Activated naive CD8-positive, alpha-beta T cell treated with anti-CD3 and anti-CD28 coated beads, Interleukin-2, amount 50 U/mL, for 24 hours (primary cell): ENCODE data around the gene CSF1R.

ENCODE experiments used
- ATAC-seq: fragments of 150-1000 bp; cut with Tn5 transposase; one replicate; pipeline ENCODE4 v1.10.0; 2021
- DNase-seq: peaks from one replicate; pipeline ENCODE4 v3.0.0; 2021
- H3K27ac Mint-ChIP-seq: one replicate; pipeline ENCODE4 v1.8.0; 2021; ENCODE audit warnings: mild to moderate bottlenecking, mixed read lengths
- H3K27me3 Mint-ChIP-seq: one replicate; pipeline ENCODE4 v1.8.0; 2021; ENCODE audit warnings: mixed read lengths
- H3K36me3 Mint-ChIP-seq: one replicate; pipeline ENCODE4 v1.8.0; 2021; ENCODE audit warnings: low read depth, mixed read lengths
- H3K4me1 Mint-ChIP-seq: one replicate; pipeline ENCODE4 v1.8.0; 2021; ENCODE audit warnings: mixed read lengths
- H3K4me3 Mint-ChIP-seq: one replicate; pipeline ENCODE4 v1.8.0; 2021; ENCODE audit warnings: mild to moderate bottlenecking, moderate library complexity, mixed read lengths
- H3K9me3 Mint-ChIP-seq: one replicate; pipeline ENCODE4 v1.8.0; 2021; ENCODE audit warnings: mixed read lengths

Gene CSF1R

DNA sequence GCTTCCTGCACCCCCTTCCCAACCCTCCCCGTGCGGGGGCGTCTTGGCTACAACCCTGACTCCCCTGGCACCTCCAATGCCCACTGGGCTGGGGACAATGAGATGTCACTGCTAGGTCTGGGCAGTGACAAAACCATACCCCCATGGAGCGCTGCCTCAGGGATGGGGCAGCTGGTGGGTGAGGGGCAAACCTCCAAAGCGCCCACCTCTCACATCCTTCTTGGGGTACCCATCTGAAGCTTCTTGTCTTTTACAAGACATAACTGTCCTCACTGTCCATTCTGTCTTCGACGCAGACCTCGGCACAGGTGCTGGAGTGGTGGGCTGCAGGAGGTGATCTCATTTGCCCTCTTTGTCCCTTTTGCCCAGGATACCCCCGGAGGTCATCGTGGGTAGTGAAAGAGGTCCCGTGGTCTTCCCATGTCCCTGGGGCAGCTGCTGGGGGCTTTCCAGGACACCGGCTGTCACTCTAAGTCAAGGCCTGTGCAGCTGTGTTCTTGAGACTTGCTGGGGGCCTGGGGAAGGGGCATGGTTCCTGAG, 27.8 kb upstream of the CSF1R start:
- no peaks in the 10 kb centered on the region for H3K27me3 Mint-ChIP-seq
- no peaks in the 10 kb centered on the region for H3K9me3 Mint-ChIP-seq
- no peaks in the 10 kb centered on the region for H3K36me3 Mint-ChIP-seq
- no peak overlapping the region for H3K27ac Mint-ChIP-seq
- ATAC-seq, result no peak
- no peak for DNase-seq
- H3K4me3 Mint-ChIP-seq, result no peak overlapping the region
- no peaks in the 10 kb centered on the region for H3K4me1 Mint-ChIP-seq

DNA sequence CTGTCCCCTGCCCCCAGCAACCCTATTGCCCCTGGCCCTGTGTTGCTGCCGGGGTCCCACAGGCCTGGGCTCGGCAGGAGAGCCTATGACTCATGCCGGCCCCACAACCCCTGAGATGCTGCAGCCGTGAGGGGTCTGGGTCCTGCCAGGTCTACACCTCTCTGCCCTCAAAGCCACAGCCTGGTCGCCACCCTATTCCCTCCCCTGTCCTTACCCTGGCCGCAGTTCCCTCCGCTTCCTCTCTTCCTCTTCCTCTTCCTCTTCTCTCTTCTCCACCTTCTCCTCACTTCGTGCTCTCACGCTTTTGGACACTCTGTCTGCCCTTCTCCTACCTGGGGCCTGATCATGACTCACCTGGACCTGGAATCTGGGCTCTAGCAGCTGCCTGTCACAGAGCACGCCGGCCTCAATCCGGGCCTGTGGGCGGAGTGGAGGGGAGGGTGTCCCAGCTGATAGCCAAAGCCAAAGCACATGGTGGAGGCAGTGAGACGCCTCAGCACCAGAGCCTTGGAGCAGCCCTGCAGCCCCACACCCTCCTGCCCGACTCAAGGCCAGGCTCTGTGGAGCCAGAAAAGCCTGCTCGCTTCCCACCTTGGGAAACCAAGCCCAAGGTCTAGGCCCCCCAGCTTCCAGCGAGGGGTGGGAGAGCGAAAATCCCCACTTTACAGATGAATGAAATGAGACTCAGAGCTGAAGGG, 26.8 kb upstream of the CSF1R start:
- no peak for DNase-seq
- no peak overlapping the region for H3K27ac Mint-ChIP-seq
- H3K9me3 Mint-ChIP-seq, result no peaks in the 10 kb centered on the region
- ATAC-seq, result no peak
- no peaks in the 10 kb centered on the region for H3K36me3 Mint-ChIP-seq
- no peak overlapping the region for H3K4me3 Mint-ChIP-seq
- no peaks in the 10 kb centered on the region for H3K4me1 Mint-ChIP-seq
- no peaks in the 10 kb centered on the region for H3K27me3 Mint-ChIP-seq

DNA sequence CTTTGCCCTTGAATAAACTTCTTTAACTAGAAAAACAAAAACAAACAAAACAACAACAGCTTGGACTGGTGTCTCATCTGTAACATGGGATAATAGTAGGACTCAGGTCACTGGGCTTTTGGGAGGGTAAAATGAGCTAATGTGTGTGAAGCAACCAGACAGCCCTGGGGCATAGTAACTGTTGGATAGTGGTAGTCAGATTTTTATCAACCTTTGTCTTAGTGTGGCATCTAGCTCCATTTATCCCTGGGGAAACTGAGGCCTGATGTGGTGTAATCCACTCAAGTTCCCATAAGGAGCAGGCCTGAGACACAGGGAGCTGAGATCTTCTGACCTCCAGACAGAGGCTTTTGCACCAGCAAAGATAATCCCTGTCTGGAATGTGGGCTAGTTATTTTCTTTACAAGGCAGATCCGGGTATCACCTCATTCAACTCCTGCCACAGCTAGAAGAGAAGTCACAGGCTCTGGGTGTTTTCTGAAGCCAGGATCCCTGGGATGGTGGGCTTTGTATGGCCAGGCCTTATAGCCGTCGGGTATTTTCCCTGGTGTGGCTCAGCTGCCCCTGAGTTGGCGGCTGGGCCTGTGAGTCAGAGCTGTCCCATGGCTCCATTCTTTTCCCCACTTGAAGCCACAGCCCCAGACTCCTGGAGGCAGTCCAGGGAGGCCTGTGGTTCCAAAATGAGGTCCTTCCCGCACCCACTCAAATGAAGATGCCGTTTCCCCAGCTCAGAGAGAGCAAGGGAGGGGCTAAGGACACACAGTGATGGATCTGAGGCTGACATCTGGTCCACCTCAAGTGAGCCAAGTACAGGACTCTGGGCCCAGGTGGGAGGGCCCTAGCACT, 26.1 kb upstream of the CSF1R start:
- no peaks in the 10 kb centered on the region for H3K9me3 Mint-ChIP-seq
- no peak overlapping the region for H3K4me3 Mint-ChIP-seq
- no peaks in the 10 kb centered on the region for H3K36me3 Mint-ChIP-seq
- ATAC-seq, result no peak
- DNase-seq, result no peak
- H3K4me1 Mint-ChIP-seq, result no peaks in the 10 kb centered on the region
- H3K27ac Mint-ChIP-seq, result no peak overlapping the region
- H3K27me3 Mint-ChIP-seq, result no peaks in the 10 kb centered on the region

- H3K9me3 Mint-ChIP-seq, result no peaks in the 10 kb centered on the region
- H3K36me3 Mint-ChIP-seq, result no peaks in the 10 kb centered on the region
- H3K4me3 Mint-ChIP-seq, result no peak overlapping the region
- no peak for DNase-seq
- H3K27me3 Mint-ChIP-seq, result no peaks in the 10 kb centered on the region
- H3K4me1 Mint-ChIP-seq, result no peaks in the 10 kb centered on the region
- H3K27ac Mint-ChIP-seq, result no peak overlapping the region
- ATAC-seq, result no peak
These were observed 24.8 kb upstream of the CSF1R start for GRCh38 chr5:150111122-150111521.

- Mint-ChIP-seq H3K9me3 (no peaks in the 10 kb centered on the region), H3K4me1 (no peaks in the 10 kb centered on the region), H3K27ac (no peak overlapping the region), H3K36me3 (no peaks in the 10 kb centered on the region), H3K4me3 (no peak overlapping the region), H3K27me3 (no peaks in the 10 kb centered on the region)
- DNase-seq (no peak), ATAC-seq (no peak)
These were observed 23.6 kb upstream of the CSF1R start for GRCh38 chr5:150109921-150110320.

GRCh38 chr5:150108711-150109514, 22.6 kb upstream of the CSF1R start:
- H3K27ac Mint-ChIP-seq, result no peak overlapping the region
- no peaks in the 10 kb centered on the region for H3K36me3 Mint-ChIP-seq
- DNase-seq (no peak), ATAC-seq (no peak)
- no peaks in the 10 kb centered on the region for H3K27me3 Mint-ChIP-seq
- no peaks in the 10 kb centered on the region for H3K4me1 Mint-ChIP-seq
- H3K4me3 Mint-ChIP-seq, result no peak overlapping the region
- H3K9me3 Mint-ChIP-seq, result no peaks in the 10 kb centered on the region

- H3K27ac Mint-ChIP-seq, result no peak overlapping the region
- no peaks in the 10 kb centered on the region for H3K36me3 Mint-ChIP-seq
- ATAC-seq, result no peak
- no peak overlapping the region for H3K4me3 Mint-ChIP-seq
- no peaks in the 10 kb centered on the region for H3K4me1 Mint-ChIP-seq
- H3K27me3 Mint-ChIP-seq, result no peaks in the 10 kb centered on the region
- no peaks in the 10 kb centered on the region for H3K9me3 Mint-ChIP-seq
- no peak for DNase-seq
These were observed 21.6 kb upstream of the CSF1R start for GRCh38 chr5:150107909-150108447.

GRCh38 chr5:150106674-150107426, 20.5 kb upstream of the CSF1R start:
- Mint-ChIP-seq H3K27ac (no peak overlapping the region), H3K4me1 (no peaks in the 10 kb centered on the region), H3K9me3 (no peaks in the 10 kb centered on the region), H3K4me3 (no peak overlapping the region), H3K36me3 (no peaks in the 10 kb centered on the region), H3K27me3 (no peaks in the 10 kb centered on the region)
- DNase-seq, result no peak
- ATAC-seq, result no peak

- H3K4me3 Mint-ChIP-seq, result no peak overlapping the region
- DNase-seq (no peak), ATAC-seq (no peak)
- no peaks in the 10 kb centered on the region for H3K36me3 Mint-ChIP-seq
- no peak overlapping the region for H3K27ac Mint-ChIP-seq
- H3K27me3 Mint-ChIP-seq, result no peaks in the 10 kb centered on the region
- H3K4me1 Mint-ChIP-seq, result no peaks in the 10 kb centered on the region
- H3K9me3 Mint-ChIP-seq, result no peaks in the 10 kb centered on the region
These were observed 19.7 kb upstream of the CSF1R start for GRCh38 chr5:150105928-150106615.

DNA sequence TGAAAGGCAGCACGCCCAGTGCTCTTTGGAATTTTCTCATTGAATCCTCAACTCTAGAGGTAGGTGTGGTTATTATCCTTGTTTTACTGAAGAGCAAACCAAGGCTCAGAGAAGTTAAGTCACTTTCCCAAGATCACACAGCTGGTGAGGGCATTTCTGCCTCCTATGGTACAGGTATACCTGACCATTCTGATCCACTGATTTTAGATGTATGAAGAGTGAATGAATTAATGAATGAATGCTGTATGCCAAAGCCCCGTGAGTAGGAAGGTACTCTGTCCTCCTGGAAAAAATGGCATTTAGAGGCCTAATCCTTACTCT, 18.2 kb upstream of the CSF1R start:
- Mint-ChIP-seq H3K27ac (no peak overlapping the region), H3K4me3 (no peak overlapping the region), H3K4me1 (no peaks in the 10 kb centered on the region), H3K36me3 (no peaks in the 10 kb centered on the region), H3K9me3 (no peaks in the 10 kb centered on the region), H3K27me3 (peaks cover 3% of the 10 kb centered on the region)
- DNase-seq (no peak), ATAC-seq (no peak)

DNA sequence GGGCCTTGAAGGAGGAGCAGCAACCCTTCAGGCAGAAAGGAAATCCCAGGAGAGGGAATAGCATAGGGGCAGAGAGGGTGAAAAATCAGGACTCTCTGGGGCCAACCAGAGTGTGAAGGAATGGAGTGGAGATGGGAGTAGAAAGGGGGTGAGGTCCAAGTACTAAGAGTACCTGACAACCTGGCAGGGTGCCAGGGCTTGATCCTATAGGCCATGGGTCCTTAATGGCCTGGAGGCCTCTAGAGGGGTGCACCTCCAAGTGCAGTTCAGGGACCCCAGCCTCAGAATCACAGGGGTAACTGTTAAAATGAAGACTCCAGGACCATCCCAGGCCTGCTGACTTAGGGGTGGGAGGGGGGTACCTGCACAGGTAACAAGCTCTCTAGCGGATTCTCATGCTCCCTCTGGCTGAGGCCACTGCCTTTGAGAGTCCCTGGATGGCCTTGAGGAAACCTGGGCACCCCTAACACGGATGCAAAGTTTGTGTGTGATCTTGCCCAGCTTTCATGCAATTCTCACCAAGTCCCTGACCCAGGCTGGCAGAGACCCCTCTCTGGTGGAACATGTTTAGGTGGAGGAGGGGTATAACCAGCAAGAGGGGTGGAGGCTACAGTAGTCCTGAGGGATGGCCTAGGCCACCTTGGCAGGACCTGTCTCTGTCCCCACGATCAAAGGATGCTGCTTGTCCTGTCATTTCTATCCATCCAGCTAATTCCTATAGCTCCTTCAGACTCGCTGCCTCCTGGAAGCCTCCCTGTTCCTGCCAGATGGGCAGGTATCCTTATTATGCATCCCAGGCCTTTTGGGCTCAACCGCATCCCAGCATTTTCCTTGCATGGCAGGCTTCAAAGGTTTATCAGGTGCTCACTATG, 17.6 kb upstream of the CSF1R start:
- Mint-ChIP-seq H3K4me3 (no peak overlapping the region), H3K27ac (no peak overlapping the region)

DNA sequence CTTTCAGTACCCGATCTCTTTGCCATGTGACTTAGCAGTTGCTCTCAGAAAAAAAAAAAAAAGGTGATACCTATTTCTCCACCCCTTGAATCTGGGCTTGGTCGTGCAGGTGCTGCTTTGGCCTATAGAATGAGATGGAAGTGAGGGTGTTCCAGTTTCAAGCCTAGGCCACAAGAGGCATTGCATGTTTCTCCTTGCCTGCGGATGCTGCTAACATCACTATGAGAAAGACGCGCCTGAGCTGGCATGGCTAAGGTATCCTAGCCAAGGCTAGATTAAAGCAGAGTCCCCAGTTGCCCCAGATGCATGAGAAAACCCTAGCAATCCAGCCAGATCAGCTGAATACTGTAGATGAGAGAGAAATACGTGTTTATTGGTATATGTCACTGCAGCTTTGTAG, 14.7 kb upstream of the CSF1R start:
- Mint-ChIP-seq H3K36me3 (no peaks in the 10 kb centered on the region), H3K27me3 (peaks cover 5% of the 10 kb centered on the region), H3K9me3 (no peaks in the 10 kb centered on the region), H3K4me3 (no peak overlapping the region), H3K27ac (no peak overlapping the region), H3K4me1 (no peaks in the 10 kb centered on the region)
- DNase-seq, result no peak
- no peak for ATAC-seq

More for the DNA sequence above, 17.6 kb upstream of the CSF1R start:
- Mint-ChIP-seq H3K4me1 (no peaks in the 10 kb centered on the region), H3K9me3 (no peaks in the 10 kb centered on the region), H3K27me3 (peaks cover 3% of the 10 kb centered on the region), H3K36me3 (no peaks in the 10 kb centered on the region)
- ATAC-seq (no peak), DNase-seq (no peak)

DNA sequence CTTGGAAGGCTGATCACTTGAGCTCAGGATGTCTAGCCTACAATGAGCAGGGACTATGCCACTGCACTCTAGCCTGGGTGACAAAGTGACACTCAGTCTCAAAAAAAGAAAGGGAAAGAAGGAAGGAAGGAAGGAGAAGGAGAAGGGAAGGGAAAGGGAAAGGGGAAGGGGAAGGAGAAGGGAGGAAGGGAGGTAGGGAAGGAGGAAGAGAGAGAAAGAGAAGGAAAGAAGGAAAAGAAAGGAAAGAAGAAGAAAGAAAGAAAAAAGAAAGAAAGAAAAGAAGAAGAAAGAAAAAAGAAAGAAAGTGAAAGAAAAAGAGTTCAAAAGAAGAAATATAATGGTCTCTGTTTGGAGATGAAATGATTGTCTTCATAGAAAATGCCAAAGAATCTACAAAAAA, 10.8 kb upstream of the CSF1R start:
- no peak overlapping the region for H3K27ac Mint-ChIP-seq
- DNase-seq (no peak), ATAC-seq (no peak)
- no peaks in the 10 kb centered on the region for H3K36me3 Mint-ChIP-seq
- H3K4me1 Mint-ChIP-seq, result peaks cover 3% of the 10 kb centered on the region
- no peak overlapping the region for H3K4me3 Mint-ChIP-seq
- H3K9me3 Mint-ChIP-seq, result no peaks in the 10 kb centered on the region
- peaks cover 20% of the 10 kb centered on the region for H3K27me3 Mint-ChIP-seq
